Activated B cell treated with CpG ODN at 0.5 μM for 24 hours (primary cell): ENCODE measurements around the gene USP47. TPM values are rescaled to one million over a fixed set of nuclear protein-coding genes. Genes with fewer than 3 reads are reported as not detected.

Experiments used
- ATAC-seq: fragments of 200-7000 bp; cut with Tn5 transposase; one replicate; pipeline ENCODE4 v1.10.0; 2021; ENCODE audit warnings: low read depth, mild to moderate bottlenecking, moderate library complexity
- CTCF ChIA-PET: fragments of 350-600 bp; sonication (Branson Sonifier 250); formaldehyde crosslinking; loops from one replicate; lab custom pipeline; 2021; ENCODE audit warnings: antibody characterized with exemption; lab: Charles Lee
- POLR2A ChIA-PET: fragments of 350-600 bp; sonication (Branson Sonifier 250); formaldehyde crosslinking; loops from one replicate; lab custom pipeline; 2021; ENCODE audit warnings: antibody characterized with exemption; lab: Charles Lee
- DNase-seq: peaks from one replicate; pipeline ENCODE4 v3.0.0; 2022
- H3K27ac Mint-ChIP-seq: one replicate; pipeline ENCODE4 v1.8.0; 2020; ENCODE audit warnings: mixed read lengths
- H3K27me3 Mint-ChIP-seq: one replicate; pipeline ENCODE4 v1.8.0; 2021; ENCODE audit warnings: mixed read lengths
- H3K36me3 Mint-ChIP-seq: one replicate; pipeline ENCODE4 v1.8.0; 2021; ENCODE audit warnings: low read depth, mixed read lengths
- H3K4me1 Mint-ChIP-seq: one replicate; pipeline ENCODE4 v1.8.0; 2021; ENCODE audit warnings: mixed read lengths
- H3K4me3 Mint-ChIP-seq: one replicate; pipeline ENCODE4 v1.8.0; 2020; ENCODE audit warnings: mild to moderate bottlenecking, mixed read lengths
- H3K9me3 Mint-ChIP-seq: one replicate; pipeline ENCODE4 v1.8.0; 2020; ENCODE audit warnings: mixed read lengths
- CTCF ChIP-seq: fragments of 200-600 bp; IDR thresholded peaks from one replicate; pipeline ENCODE4 v1.8.0; 2022; ENCODE audit warnings: antibody characterized with exemption, mild to moderate bottlenecking
- intact Hi-C: fragments of 100-400 bp; cut with micrococcal nuclease; formaldehyde crosslinking; loops from one replicate; pipeline ENCODE4 v1.15.1; 2024
- total RNA-seq: library from RNA; stranded (reverse); gene quantifications from 2 replicates; pipeline ENCODE4 v1.2.3, GENCODE V29; 2022

Gene USP47
- total RNA-seq, result 48.5 and 50.3 TPM in 2 replicates

GRCh38 chr11:11841723-11842420 is at the start of gene USP47:
Gene USP47, plus strand, starts transcription at chr11:11841972. Its CDS starts 214 bp downstream, at chr11:11842186.
- DNase-seq (peak; percentile 94), ATAC-seq (peak; percentile 81)
- Mint-ChIP-seq H3K4me1 (peaks cover 27% of the 10 kb centered on the region), H3K36me3 (no peaks in the 10 kb centered on the region), H3K4me3 (no peak within 1 kb of the TSS), H3K27me3 (peaks cover 3% of the 10 kb centered on the region), H3K9me3 (no peaks in the 10 kb centered on the region), H3K27ac (no peak within 1 kb of the TSS)
- TF ChIP-seq CTCF, result no peak
- intact Hi-C loops, result loop anchor here (1.0 to 10.0 kb wide), 6 partner anchors 7 to 1537 kb away; partner anchors contain the start of genes ADM, AMPD3 and ZBED5
- ChIA-PET POLR2A (interaction anchor here (0.6 to 3.1 kb wide), 10 partner anchors 9 to 1390 kb away, joined by 3 to 32 read pairs (median 4); partner anchors contain the start of genes EIF4G2 and ZBED5), CTCF (interaction anchor here (0.8 to 1.8 kb wide), 3 partner anchors 37 to 815 kb away, joined by 3 to 7 read pairs (median 3); no protein-coding TSS in a partner anchor)

- no peak for TF ChIP-seq CTCF
- DNase-seq, result no peak
- Mint-ChIP-seq H3K9me3 (no peaks in the 10 kb centered on the region), H3K4me3 (no peak overlapping the region), H3K36me3 (no peaks in the 10 kb centered on the region), H3K27me3 (peaks cover 17% of the 10 kb centered on the region), H3K27ac (no peak overlapping the region), H3K4me1 (no peaks in the 10 kb centered on the region)
- CTCF ChIA-PET, result interaction anchor here (1.2 kb wide), 1 partner anchor 8 kb away, joined by 3 read pairs; no protein-coding TSS in a partner anchor
- intact Hi-C loops, result no loop called here
- POLR2A ChIA-PET, result no interaction called here
- no peak for ATAC-seq
Observed at GRCh38 chr11:11793073-11793472, 48.7 kb upstream of the USP47 start.

GRCh38 chr11:11798586-11799438 is 43.0 kb upstream of the USP47 start:
- ATAC-seq (peak; percentile 74), DNase-seq (peak; percentile 67)
- no peak overlapping the region for H3K4me3 Mint-ChIP-seq
- no peaks in the 10 kb centered on the region for H3K4me1 Mint-ChIP-seq
- H3K27ac Mint-ChIP-seq, result no peak overlapping the region
- POLR2A ChIA-PET, result no interaction called here
- intact Hi-C loops, result loop anchor here (1.0 to 5.0 kb wide), 6 partner anchors 50 to 484 kb away; no protein-coding TSS in a partner anchor
- H3K9me3 Mint-ChIP-seq, result no peaks in the 10 kb centered on the region
- CTCF ChIA-PET, result interaction anchor here (0.6 to 2.3 kb wide), 12 partner anchors 9 to 482 kb away, joined by 3 to 18 read pairs (median 4); no protein-coding TSS in a partner anchor
- no peaks in the 10 kb centered on the region for H3K36me3 Mint-ChIP-seq
- TF ChIP-seq CTCF, result peak; percentile 40
- peaks cover 21% of the 10 kb centered on the region for H3K27me3 Mint-ChIP-seq

GRCh38 chr11:11805228-11805627 is 36.5 kb upstream of the USP47 start:
- ChIA-PET CTCF (no interaction called here), POLR2A (no interaction called here)
- intact Hi-C loops, result no loop called here
- Mint-ChIP-seq H3K36me3 (no peaks in the 10 kb centered on the region), H3K27ac (no peak overlapping the region), H3K27me3 (peaks cover 17% of the 10 kb centered on the region), H3K4me3 (no peak overlapping the region), H3K9me3 (no peaks in the 10 kb centered on the region), H3K4me1 (no peaks in the 10 kb centered on the region)
- TF ChIP-seq CTCF, result no peak
- ATAC-seq (no peak), DNase-seq (no peak)
